H1 (cell line): ENCODE data around the gene SEC23IP. TPM values are rescaled to one million over a fixed set of nuclear protein-coding genes. Genes with fewer than 3 reads are reported as not detected.

Experiments
- CEBPB ChIP-seq: IDR thresholded peaks from 2 replicates; pipeline ENCODE4 v1.6.1; 2012; ENCODE audit warnings: low read depth, low read length
- CHD7 ChIP-seq: fragments of 300-600 bp; sonication (generic); IDR thresholded peaks from 2 replicates; pipeline ENCODE4 v1.7.1; 2012; ENCODE audit warnings: low read length, moderate library complexity, mild to moderate bottlenecking, inconsistent platforms; ENCODE audit not compliant: insufficient replicate concordance
- EZH2 ChIP-seq: fragments of 200-600 bp; sonication (generic); IDR thresholded peaks from 2 replicates; pipeline ENCODE4 v1.7.1; 2012; ENCODE audit warnings: low read depth, mild to moderate bottlenecking, moderate library complexity, low read length, inconsistent platforms; ENCODE audit not compliant: severe bottlenecking
- JUN ChIP-seq: IDR thresholded peaks from 2 replicates; pipeline ENCODE4 v1.6.1; 2011; ENCODE audit warnings: low read depth, mild to moderate bottlenecking, improper control_type of control experiment, low read length
- RNF2 ChIP-seq: fragments of 200-900, 300-1000 bp; sonication (generic); IDR thresholded peaks from 2 replicates; pipeline ENCODE4 v1.7.1; 2016; ENCODE audit warnings: borderline replicate concordance, low read depth, mild to moderate bottlenecking, antibody characterized with exemption, low read length; ENCODE audit not compliant: poor library complexity, severe bottlenecking; ENCODE audit errors: missing control alignments
- TAF1 ChIP-seq: IDR thresholded peaks from 2 replicates; pipeline ENCODE4 v1.6.1; 2011; ENCODE audit warnings: mild to moderate bottlenecking, low read depth, low read length
- TBP ChIP-seq: IDR thresholded peaks from 2 replicates; pipeline ENCODE4 v1.6.1; 2011; ENCODE audit warnings: low read depth, low read length, improper control_type of control experiment
- USF2 ChIP-seq: IDR thresholded peaks from 2 replicates; pipeline ENCODE4 v1.6.1; 2011; ENCODE audit warnings: low read length, improper control_type of control experiment
- polyA plus RNA-seq, 7 experiments: library from polyadenylated mRNA; depleted of rRNA in 3 of 7; stranded (reverse) in 5 of 7; unstranded in 2 of 7; fragments of >200 nt in 5 of 7; fragments of 200-250 nt in 2 of 7; gene quantifications; 1 replicate in 5 of 7; 2 replicates in 1 of 7; 4 replicates in 1 of 7; pipeline versions ENCODE4 v1.2.1 to v1.2.3, GENCODE V29; 2011 to 2013; ENCODE audit warnings: missing spikeins in 2 of 7, mixed read lengths in 2 of 7
- total RNA-seq: library from RNA; stranded (reverse); fragmentation: NEBNext Ultra II Directional; extraction: Animal tissue kit (Norgen Biotek cat#: 25700); gene quantifications from 2 replicates; pipeline ENCODE4 v1.2.1, GENCODE V29; 2021

SEC23IP gene
- total and polyA plus RNA-seq, 2 of the 8 experiments (the other 6 are each of a cell fraction or from before 2014, with no cell fraction given) = 29.0 to 105 TPM

- TF ChIP-seq EZH2 (no peak), CHD7 (no peak), CEBPB (no peak), TAF1 (no peak), USF2 (no peak), TBP (no peak), RNF2 (no peak), JUN (no peak)
Measured at GRCh38 chr10:119860866-119861607, 31.5 kb upstream of the SEC23IP start (continued).
